ENCODE results near the gene PARD3. TPM values are rescaled to one million over a fixed set of nuclear protein-coding genes. Genes with fewer than 3 reads are reported as not detected.

Gene PARD3
- total and polyA plus RNA-seq, 2 donors (not counting 3 experiments of a cell fraction or from before 2014, with no cell fraction given), result 7.3 to 24.1 TPM

DNA sequence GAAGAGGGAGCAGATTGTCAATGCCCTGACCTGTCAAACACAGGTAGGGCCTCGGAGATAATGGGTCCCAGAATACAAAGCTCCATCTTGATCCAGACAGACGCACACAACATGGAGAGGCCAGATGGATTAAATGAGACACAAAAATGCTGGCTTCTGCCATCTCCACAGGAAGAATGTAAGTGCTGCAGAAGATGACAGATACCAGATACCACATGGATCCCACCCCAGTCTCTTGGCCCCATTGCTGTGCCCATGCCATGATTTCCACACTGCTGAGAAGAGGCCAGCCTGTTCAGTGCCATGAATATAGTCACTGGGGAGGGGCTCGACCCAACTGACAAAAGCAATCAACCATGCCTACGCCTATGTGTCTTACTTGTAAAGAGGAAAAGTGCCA is 487.9 kb downstream of the PARD3 start:
- intact Hi-C loops (cut with micrococcal nuclease), result no loop called here
- Histone ChIP-seq H3K4me1 (ENCODE audit: control insufficient read depth, extremely low read depth, insufficient read depth, low read length) (peaks cover 6% of the 10 kb centered on the region), H3K9me1 (replicated peaks; ENCODE audit: control insufficient read depth, extremely low read depth, insufficient read depth, low read length) (no peaks in the 10 kb centered on the region), H3K27me3 (ENCODE audit: control insufficient read depth in 2 of 2, insufficient read depth in 2 of 2, low read length in 2 of 2) (no peaks in the 10 kb centered on the region), H3K27ac (ENCODE audit: insufficient read depth, low read depth, low read length) (no peak overlapping the region), H3K9ac (replicated peaks; ENCODE audit: extremely low read depth, insufficient read depth, low read length) (no peak overlapping the region), H3K36me3 (ENCODE audit: control insufficient read depth in 2 of 2, extremely low read depth in 1 of 2, insufficient read depth in 2 of 2, low read length in 2 of 2) (no peaks in the 10 kb centered on the region), H3K9me3 (replicated peaks; ENCODE audit: control insufficient read depth, insufficient read depth, low read length) (no peaks in the 10 kb centered on the region), H3K79me2 (ENCODE audit: control insufficient read depth, insufficient read depth, low read length) (no peaks in the 10 kb centered on the region), H2AFZ (ENCODE audit: low read depth, low read length) (no peak overlapping the region), H3K4me2 (ENCODE audit: insufficient read depth, low read length) (no peak overlapping the region), H4K20me1 (replicated peaks; ENCODE audit: control insufficient read depth, extremely low read depth, insufficient read depth, low read length) (no peaks in the 10 kb centered on the region), H3K4me3 (replicated peaks in 1 of 3; ENCODE audit: insufficient read depth in 1 of 3, low read depth in 1 of 3, low read length in 3 of 3) (no peak overlapping the region)
- POLR2A ChIA-PET, result no interaction called here
- no TSS peak for BruUV-seq (replicated peaks)
- TF ChIP-seq, protein P1, sequence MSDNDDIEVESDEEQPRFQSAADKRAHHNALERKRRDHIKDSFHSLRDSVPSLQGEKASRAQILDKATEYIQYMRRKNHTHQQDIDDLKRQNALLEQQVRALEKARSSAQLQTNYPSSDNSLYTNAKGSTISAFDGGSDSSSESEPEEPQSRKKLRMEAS (IDR thresholded peaks at IDR 0.05; ENCODE audit: insufficient read depth, insufficient read length), result no peak
- TF ChIP-seq JUN (IDR thresholded peaks at IDR 0.05; ENCODE audit: borderline replicate concordance, insufficient read depth, insufficient read length, low read depth) (no peak), EZH2 (IDR thresholded peaks at IDR 0.05; ENCODE audit: borderline replicate concordance, low read depth, low read length, severe bottlenecking) (no peak), GATA2 (IDR thresholded peaks at IDR 0.05; ENCODE audit: insufficient read depth, insufficient read length, low read depth, low read length) (no peak), POLR2A (IDR thresholded peaks at IDR 0.05; ENCODE audit: low read depth, low read length) (no peak), MYC (IDR thresholded peaks at IDR 0.05; ENCODE audit: low read depth, low read length) (no peak), POLR2AphosphoS5 (IDR thresholded peaks at IDR 0.05; ENCODE audit: insufficient read depth, low read depth, low read length) (no peak), FOS (IDR thresholded peaks at IDR 0.05; ENCODE audit: borderline replicate concordance, insufficient read depth, low read length) (no peak)
- TF ChIP-seq, protein P2, sequence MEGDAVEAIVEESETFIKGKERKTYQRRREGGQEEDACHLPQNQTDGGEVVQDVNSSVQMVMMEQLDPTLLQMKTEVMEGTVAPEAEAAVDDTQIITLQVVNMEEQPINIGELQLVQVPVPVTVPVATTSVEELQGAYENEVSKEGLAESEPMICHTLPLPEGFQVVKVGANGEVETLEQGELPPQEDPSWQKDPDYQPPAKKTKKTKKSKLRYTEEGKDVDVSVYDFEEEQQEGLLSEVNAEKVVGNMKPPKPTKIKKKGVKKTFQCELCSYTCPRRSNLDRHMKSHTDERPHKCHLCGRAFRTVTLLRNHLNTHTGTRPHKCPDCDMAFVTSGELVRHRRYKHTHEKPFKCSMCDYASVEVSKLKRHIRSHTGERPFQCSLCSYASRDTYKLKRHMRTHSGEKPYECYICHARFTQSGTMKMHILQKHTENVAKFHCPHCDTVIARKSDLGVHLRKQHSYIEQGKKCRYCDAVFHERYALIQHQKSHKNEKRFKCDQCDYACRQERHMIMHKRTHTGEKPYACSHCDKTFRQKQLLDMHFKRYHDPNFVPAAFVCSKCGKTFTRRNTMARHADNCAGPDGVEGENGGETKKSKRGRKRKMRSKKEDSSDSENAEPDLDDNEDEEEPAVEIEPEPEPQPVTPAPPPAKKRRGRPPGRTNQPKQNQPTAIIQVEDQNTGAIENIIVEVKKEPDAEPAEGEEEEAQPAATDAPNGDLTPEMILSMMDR (IDR thresholded peaks at IDR 0.05; ENCODE audit: extremely low read depth in 1 of 2, insufficient read depth in 1 of 2, low read depth in 1 of 2, low read length in 2 of 2), result no peak
- no peak for DNase-seq (ENCODE audit: low read depth, low spot score)
- CTCF ChIA-PET, result interaction anchor here (1.9 kb wide), 1 partner anchor 9 kb away, joined by 5 read pairs; no protein-coding TSS in a partner anchor
- FAIRE-seq, result no peak
- dilution Hi-C loops (cut with MboI; ENCODE audit: extremely low pct_ligation_motif_present, low sequenced_read_pairs), result no loop called here
